ENCODE results near the gene GFOD2. TPM values are rescaled to one million over a fixed set of nuclear protein-coding genes. Genes with fewer than 3 reads are reported as not detected.

Gene GFOD2
- total and polyA plus RNA-seq, 2 donors (not counting 3 experiments of a cell fraction or from before 2014, with no cell fraction given): 38.1 to 47.5 TPM

GRCh38 chr16:67746846-67747245 is 27.7 kb upstream of the GFOD2 start:
- CTCF ChIA-PET: interaction anchor here (1.8 kb wide), 1 partner anchor 11 kb away, joined by 6 read pairs; no protein-coding TSS in a partner anchor
- no peaks in the 10 kb centered on the region for H3K9me3 ChIP-seq (replicated peaks; ENCODE audit: control insufficient read depth, insufficient read depth, low read length)
- intact Hi-C loops (cut with micrococcal nuclease): no loop called here
- dilution Hi-C loops (cut with MboI; ENCODE audit: extremely low pct_ligation_motif_present, low sequenced_read_pairs): no loop called here
- no peak overlapping the region for H3K9ac ChIP-seq (replicated peaks; ENCODE audit: extremely low read depth, insufficient read depth, low read length)
- no peaks in the 10 kb centered on the region for H3K27me3 ChIP-seq (ENCODE audit: control insufficient read depth in 2 of 2, insufficient read depth in 2 of 2, low read length in 2 of 2)
- H3K4me3 ChIP-seq (replicated peaks in 1 of 3; ENCODE audit: insufficient read depth in 1 of 3, low read depth in 1 of 3, low read length in 3 of 3): no peak overlapping the region
- BruUV-seq (replicated peaks): no TSS peak
- no peak for FAIRE-seq
- H3K27ac ChIP-seq (ENCODE audit: insufficient read depth, low read depth, low read length): no peak overlapping the region
- no peak for DNase-seq (ENCODE audit: low read depth, low spot score)
- H3K9me1 ChIP-seq (replicated peaks; ENCODE audit: control insufficient read depth, extremely low read depth, insufficient read depth, low read length): no peaks in the 10 kb centered on the region
- POLR2A ChIA-PET: no interaction called here
- H4K20me1 ChIP-seq (replicated peaks; ENCODE audit: control insufficient read depth, extremely low read depth, insufficient read depth, low read length): no peaks in the 10 kb centered on the region
- no peaks in the 10 kb centered on the region for H3K4me1 ChIP-seq (ENCODE audit: control insufficient read depth, extremely low read depth, insufficient read depth, low read length)
- no peak overlapping the region for H3K4me2 ChIP-seq (ENCODE audit: insufficient read depth, low read length)
- peaks cover 5 to 18% of the 10 kb centered on the region in 2 experiments for H3K36me3 ChIP-seq (ENCODE audit: control insufficient read depth in 2 of 2, extremely low read depth in 1 of 2, insufficient read depth in 2 of 2, low read length in 2 of 2)
- TF ChIP-seq MYC (IDR thresholded peaks at IDR 0.05; ENCODE audit: low read depth, low read length) (no peak), MAX (IDR thresholded peaks at IDR 0.05; ENCODE audit: insufficient read depth, insufficient read length) (no peak), CTCF (IDR thresholded peaks at IDR 0.05; ENCODE audit: extremely low read depth in 1 of 2, insufficient read depth in 1 of 2, low read depth in 1 of 2, low read length in 2 of 2) (no peak), POLR2AphosphoS5 (IDR thresholded peaks at IDR 0.05; ENCODE audit: insufficient read depth, low read depth, low read length) (no peak), EZH2 (IDR thresholded peaks at IDR 0.05; ENCODE audit: borderline replicate concordance, low read depth, low read length, severe bottlenecking) (no peak), FOS (IDR thresholded peaks at IDR 0.05; ENCODE audit: borderline replicate concordance, insufficient read depth, low read length) (no peak), JUN (IDR thresholded peaks at IDR 0.05; ENCODE audit: borderline replicate concordance, insufficient read depth, insufficient read length, low read depth) (no peak), GATA2 (IDR thresholded peaks at IDR 0.05; ENCODE audit: insufficient read depth, insufficient read length, low read depth, low read length) (no peak)
- no peak overlapping the region for H2AFZ ChIP-seq (ENCODE audit: low read depth, low read length)
- H3K79me2 ChIP-seq (ENCODE audit: control insufficient read depth, insufficient read depth, low read length): no peaks in the 10 kb centered on the region
